ENCODE results near the gene LRBA.
"Not testable (repeated sequence)": the region's sequence is repeated elsewhere in the genome, so short reads cannot be mapped to it uniquely, and the experiment has no call there.

The LRBA gene

GRCh38 chr4:150664935-150665334, 350.1 kb downstream of the LRBA start:
- peak; percentile 18 for DNase-seq (ENCODE audit: low read depth)

GRCh38 chr4:150662686-150663085, 352.4 kb downstream of the LRBA start:
- DNase-seq (ENCODE audit: low read depth): no peak

GRCh38 chr4:150661551-150661950, 353.5 kb downstream of the LRBA start:
- DNase-seq (ENCODE audit: low read depth): peak; percentile 4

GRCh38 chr4:150658258-150658657, 356.8 kb downstream of the LRBA start:
- not testable (repeated sequence) for DNase-seq (ENCODE audit: low read depth)

- no peak for DNase-seq (ENCODE audit: low read depth)
Measured at GRCh38 chr4:150656891-150657290, 358.2 kb downstream of the LRBA start.

- no peak for DNase-seq (ENCODE audit: low read depth)
Measured at GRCh38 chr4:150650751-150651150, 364.3 kb downstream of the LRBA start.

DNA sequence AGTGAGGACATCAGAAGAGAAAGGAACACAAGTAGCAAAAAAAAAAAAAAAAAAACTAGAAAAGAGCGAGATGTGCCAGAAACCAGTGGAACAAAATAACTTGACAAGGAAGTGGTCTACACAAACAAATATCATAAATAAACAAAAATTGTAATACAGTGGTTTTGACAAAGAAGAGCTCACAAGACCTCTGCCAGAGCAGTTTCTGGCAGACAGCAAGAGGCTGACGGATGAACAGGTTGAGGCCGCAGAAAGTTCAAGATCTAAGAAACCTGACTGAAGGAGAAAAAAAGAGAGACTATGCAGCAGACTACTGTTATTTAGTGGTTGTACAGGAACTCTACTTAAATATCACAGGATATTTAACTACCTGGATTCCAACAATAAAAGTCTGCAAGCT, 367.0 kb downstream of the LRBA start:
- DNase-seq (ENCODE audit: low read depth): no peak

GRCh38 chr4:150647008-150647407, 368.1 kb downstream of the LRBA start:
- DNase-seq (ENCODE audit: low read depth): no peak

GRCh38 chr4:150641612-150642011, 373.5 kb downstream of the LRBA start:
- DNase-seq (ENCODE audit: low read depth): no peak

- DNase-seq (ENCODE audit: low read depth): no peak
Measured at GRCh38 chr4:150632639-150633038, 382.4 kb downstream of the LRBA start.

DNA sequence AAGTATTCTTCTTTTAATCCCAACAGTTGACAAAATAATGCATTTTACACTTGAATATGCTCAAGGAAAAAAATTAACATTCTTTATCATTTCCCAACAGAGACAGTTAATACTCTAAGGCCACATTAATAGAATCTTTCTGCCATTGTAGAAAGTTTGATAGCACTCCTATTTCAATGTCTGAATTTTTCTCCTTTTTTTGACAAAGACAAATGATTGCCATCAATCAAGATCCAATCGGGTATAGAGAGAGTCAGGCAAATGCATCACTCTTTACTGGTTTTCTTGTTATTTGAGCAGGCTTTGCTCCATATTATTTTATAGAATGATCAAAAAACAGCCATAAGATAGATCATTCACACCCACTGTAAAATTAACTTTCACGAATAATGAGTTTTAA, 387.0 kb downstream of the LRBA start:
- no peak for DNase-seq (ENCODE audit: low read depth)

- no peak for DNase-seq (ENCODE audit: low read depth)
Measured at GRCh38 chr4:150625033-150625432, 390.1 kb downstream of the LRBA start.

GRCh38 chr4:150624055-150624454, 391.0 kb downstream of the LRBA start:
- no peak for DNase-seq (ENCODE audit: low read depth)

DNA sequence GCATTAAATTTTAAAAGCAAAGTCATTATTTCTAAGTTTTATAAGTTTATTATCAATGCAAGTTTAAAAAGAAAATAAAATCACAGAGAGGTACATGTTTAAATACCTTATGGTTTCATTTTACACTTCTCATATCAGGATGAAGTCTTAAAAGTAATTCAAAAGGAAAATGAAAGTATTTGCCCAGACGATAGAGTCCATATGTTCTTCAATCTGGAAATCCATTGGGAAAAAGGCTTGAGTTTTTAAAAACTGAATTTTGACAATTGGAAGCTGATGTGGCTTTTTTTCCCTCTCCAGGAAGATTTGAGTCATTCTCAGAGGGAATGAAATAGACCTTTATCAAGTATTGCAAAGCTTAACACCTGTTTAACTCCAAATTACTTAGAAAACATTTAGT, 396.0 kb downstream of the LRBA start:
- DNase-seq (ENCODE audit: low read depth): no peak

- peak; percentile 11 for DNase-seq (ENCODE audit: low read depth)
Measured at GRCh38 chr4:150609131-150609530, 406.0 kb downstream of the LRBA start.

DNA sequence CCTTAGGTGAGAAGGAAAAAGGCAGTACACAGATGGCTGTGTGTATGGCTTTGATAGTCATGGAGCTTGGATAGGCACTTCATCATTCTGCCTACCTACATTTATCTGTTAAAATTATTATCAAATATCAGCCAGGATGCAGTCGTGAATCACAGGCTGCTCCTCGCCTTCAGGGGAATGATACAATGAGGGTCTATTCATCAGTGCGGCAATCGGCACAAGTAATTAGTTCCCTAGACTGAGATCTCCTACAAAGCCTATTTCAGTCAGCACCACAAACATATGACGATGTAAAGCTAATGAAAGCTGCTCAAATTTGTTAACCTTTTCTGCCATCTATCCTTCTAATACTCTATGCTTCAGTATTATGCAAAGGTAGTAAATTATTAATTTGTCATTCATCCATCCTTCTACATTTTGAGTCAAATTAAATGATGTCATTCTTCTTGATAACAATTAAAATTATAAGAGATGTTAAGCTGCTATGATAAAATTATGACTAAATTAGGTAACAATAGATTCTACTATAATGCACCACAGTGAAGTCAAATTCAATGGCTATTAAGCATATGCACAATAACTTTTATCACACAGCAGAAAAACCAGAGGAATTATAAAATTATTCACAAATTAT, 414.2 kb downstream of the LRBA start:
- DNase-seq (ENCODE audit: low read depth): no peak

DNA sequence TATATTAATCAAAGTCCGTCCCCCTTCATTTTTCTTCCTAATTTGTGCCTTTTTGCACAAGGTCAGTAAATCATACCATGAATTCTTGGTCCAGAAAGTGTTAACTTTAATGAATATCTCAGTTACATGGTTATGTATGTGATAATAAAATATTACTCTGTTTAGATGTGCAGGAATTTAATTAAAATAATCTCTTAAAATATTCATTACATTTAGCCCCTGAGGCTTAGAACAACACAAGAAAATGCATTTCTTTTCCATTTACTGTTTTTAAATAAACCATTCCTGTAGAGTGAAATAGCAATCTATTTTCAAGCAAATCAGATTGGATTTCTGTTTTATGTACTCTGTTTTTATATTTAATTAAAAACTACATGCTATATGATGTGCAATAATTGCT, 415.5 kb downstream of the LRBA start:
- DNase-seq (ENCODE audit: low read depth): no peak

DNA sequence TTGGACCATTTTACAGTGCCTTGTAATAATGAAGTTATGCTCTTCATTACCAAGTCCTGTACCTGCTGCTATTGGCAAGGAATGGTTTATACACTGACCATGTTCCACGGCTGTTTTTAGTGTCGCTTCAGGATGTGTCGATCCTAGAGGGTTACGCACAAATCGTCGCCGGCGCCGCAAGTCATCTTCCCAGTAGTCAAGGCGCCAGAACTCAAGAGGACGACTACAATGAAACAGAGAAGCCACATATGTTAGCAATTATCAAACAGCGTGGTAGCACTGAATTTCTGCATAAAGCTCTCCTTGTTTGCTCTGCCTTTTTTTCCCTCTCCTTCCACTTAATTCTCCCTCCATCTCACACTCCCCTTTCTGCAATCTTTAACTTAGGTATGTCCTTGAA, 416.2 kb downstream of the LRBA start:
- no peak for DNase-seq (ENCODE audit: low read depth)

GRCh38 chr4:150593996-150594395, 421.1 kb downstream of the LRBA start:
- peak; percentile 66 for DNase-seq (ENCODE audit: low read depth)

DNA sequence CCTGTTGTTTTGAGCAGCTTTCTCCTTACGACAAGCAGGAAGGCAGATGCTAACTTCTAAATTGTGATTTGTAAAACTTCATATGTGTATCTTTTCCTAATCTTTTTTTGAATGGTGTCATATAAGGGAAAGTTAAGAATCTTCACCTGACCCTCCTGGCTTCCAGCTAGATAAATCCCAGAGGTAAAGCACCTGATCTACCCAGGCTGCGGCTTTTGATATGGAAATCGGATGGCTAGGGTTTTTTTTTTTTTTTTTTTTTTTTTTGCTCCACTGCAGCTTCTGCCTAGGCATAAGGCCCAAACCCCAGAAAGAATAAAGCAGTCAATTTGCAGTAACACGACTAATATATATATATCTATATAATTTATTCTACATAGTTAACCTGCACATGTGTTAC, 423.2 kb downstream of the LRBA start:
- no peak for DNase-seq (ENCODE audit: low read depth)

- peak; percentile 77 for DNase-seq (ENCODE audit: low read depth)
Measured at GRCh38 chr4:150591406-150591805, 423.7 kb downstream of the LRBA start.

- DNase-seq (ENCODE audit: low read depth): peak; percentile 48
Measured at GRCh38 chr4:150590631-150591030, 424.5 kb downstream of the LRBA start.

GRCh38 chr4:150589157-150589556, 425.9 kb downstream of the LRBA start:
- DNase-seq (ENCODE audit: low read depth): no peak

- peak; percentile 56 for DNase-seq (ENCODE audit: low read depth)
Measured at GRCh38 chr4:150588316-150588715, 426.8 kb downstream of the LRBA start.

All from amniotic epithelial cell (primary cell).